ENCODE data around the gene KCNJ9.

The KCNJ9 gene

DNA sequence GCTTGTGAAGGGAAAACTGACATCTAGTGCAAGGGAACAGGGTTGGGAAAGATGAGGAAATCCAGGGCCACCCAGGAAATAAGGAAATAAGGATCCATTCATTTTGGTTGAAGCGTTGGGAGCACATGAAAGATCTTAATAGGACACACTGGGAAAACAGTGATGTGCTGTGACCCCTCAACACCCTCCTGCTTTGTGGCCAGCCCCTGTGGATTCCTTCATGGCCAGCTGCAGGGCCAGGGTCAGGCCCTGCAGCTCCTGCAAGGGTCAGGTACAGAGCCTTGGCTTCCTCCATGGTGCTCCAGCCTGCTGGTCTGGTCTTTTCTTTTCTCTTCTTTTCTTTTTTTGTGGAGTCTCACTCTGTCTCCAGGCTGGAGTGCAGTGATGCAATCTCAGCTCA is 30.7 kb upstream of the KCNJ9 start:
- no peaks in the 10 kb centered on the region for H3K9me3 ChIP-seq (ENCODE audit: insufficient read depth, low read length, severe bottlenecking)
- no peak overlapping the region for H3K27ac ChIP-seq (ENCODE audit: low read length)
- H3K9ac ChIP-seq (ENCODE audit: low read depth, low read length): no peak overlapping the region
- peaks cover 6% of the 10 kb centered on the region for H3K4me1 ChIP-seq (ENCODE audit: insufficient read depth, low read length)
- no peaks in the 10 kb centered on the region for H4K20me1 ChIP-seq (ENCODE audit: insufficient read depth, low read length)
- TF ChIP-seq, protein P1, sequence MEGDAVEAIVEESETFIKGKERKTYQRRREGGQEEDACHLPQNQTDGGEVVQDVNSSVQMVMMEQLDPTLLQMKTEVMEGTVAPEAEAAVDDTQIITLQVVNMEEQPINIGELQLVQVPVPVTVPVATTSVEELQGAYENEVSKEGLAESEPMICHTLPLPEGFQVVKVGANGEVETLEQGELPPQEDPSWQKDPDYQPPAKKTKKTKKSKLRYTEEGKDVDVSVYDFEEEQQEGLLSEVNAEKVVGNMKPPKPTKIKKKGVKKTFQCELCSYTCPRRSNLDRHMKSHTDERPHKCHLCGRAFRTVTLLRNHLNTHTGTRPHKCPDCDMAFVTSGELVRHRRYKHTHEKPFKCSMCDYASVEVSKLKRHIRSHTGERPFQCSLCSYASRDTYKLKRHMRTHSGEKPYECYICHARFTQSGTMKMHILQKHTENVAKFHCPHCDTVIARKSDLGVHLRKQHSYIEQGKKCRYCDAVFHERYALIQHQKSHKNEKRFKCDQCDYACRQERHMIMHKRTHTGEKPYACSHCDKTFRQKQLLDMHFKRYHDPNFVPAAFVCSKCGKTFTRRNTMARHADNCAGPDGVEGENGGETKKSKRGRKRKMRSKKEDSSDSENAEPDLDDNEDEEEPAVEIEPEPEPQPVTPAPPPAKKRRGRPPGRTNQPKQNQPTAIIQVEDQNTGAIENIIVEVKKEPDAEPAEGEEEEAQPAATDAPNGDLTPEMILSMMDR (IDR thresholded peaks at IDR 0.05; ENCODE audit: borderline replicate concordance, extremely low read depth, low read length, poor library complexity, severe bottlenecking): no peak
- no peak for TF ChIP-seq EZH2 (IDR thresholded peaks at IDR 0.05; ENCODE audit: borderline replicate concordance, low read depth, low read length, severe bottlenecking)
- H3K4me2 ChIP-seq (ENCODE audit: insufficient read depth, low read length): no peak overlapping the region
- H3K27me3 ChIP-seq (ENCODE audit: insufficient read depth, low read length, poor library complexity): peaks cover 14% of the 10 kb centered on the region
- ATAC-seq (ENCODE audit: insufficient read depth, low read depth) (no peak), DNase-seq (no peak)
- no peaks in the 10 kb centered on the region for H3K36me3 ChIP-seq (ENCODE audit: insufficient read depth, low read length)
- H3K79me2 ChIP-seq (ENCODE audit: insufficient read depth, low read length): no peaks in the 10 kb centered on the region
- H3K4me3 ChIP-seq (ENCODE audit: low read depth in 1 of 2, low read length in 2 of 2): no peak overlapping the region
- H2AFZ ChIP-seq (ENCODE audit: low read depth, low read length): no peak overlapping the region

DNA sequence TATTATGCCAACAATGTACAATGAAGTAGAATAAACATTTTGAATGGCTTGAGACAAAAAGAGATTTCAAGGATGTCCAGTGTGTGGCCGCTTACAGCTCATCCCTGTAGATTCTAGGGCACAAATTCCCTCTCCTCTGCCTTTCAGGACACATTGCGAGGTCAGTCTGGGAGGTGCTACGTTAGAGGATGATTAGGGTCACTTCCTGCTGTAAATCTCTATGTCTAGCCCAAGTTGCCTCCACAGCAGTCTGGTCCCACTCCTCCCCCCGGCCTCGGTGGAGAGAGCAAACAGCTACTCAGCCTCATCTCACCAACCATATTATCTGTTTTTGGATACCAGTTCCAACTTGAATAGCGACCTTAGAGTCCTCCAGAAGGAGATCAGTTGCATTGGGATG is 28.4 kb upstream of the KCNJ9 start:
- no peaks in the 10 kb centered on the region for H3K79me2 ChIP-seq (ENCODE audit: insufficient read depth, low read length)
- H3K27ac ChIP-seq (ENCODE audit: low read length): no peak overlapping the region
- H3K9ac ChIP-seq (ENCODE audit: low read depth, low read length): no peak overlapping the region
- H3K4me2 ChIP-seq (ENCODE audit: insufficient read depth, low read length): no peak overlapping the region
- H3K9me3 ChIP-seq (ENCODE audit: insufficient read depth, low read length, severe bottlenecking): no peaks in the 10 kb centered on the region
- peaks cover 14% of the 10 kb centered on the region for H3K27me3 ChIP-seq (ENCODE audit: insufficient read depth, low read length, poor library complexity)
- H3K4me1 ChIP-seq (ENCODE audit: insufficient read depth, low read length): no peaks in the 10 kb centered on the region
- DNase-seq (no peak), ATAC-seq (ENCODE audit: insufficient read depth, low read depth) (no peak)
- no peak overlapping the region for H3K4me3 ChIP-seq (ENCODE audit: low read depth in 1 of 2, low read length in 2 of 2)
- H3K36me3 ChIP-seq (ENCODE audit: insufficient read depth, low read length): no peaks in the 10 kb centered on the region
- no peaks in the 10 kb centered on the region for H4K20me1 ChIP-seq (ENCODE audit: insufficient read depth, low read length)
- no peak overlapping the region for H2AFZ ChIP-seq (ENCODE audit: low read depth, low read length)
- TF ChIP-seq EZH2 (IDR thresholded peaks at IDR 0.05; ENCODE audit: borderline replicate concordance, low read depth, low read length, severe bottlenecking): no peak
- TF ChIP-seq, protein P1 (IDR thresholded peaks at IDR 0.05; ENCODE audit: borderline replicate concordance, extremely low read depth, low read length, poor library complexity, severe bottlenecking): no peak

DNA sequence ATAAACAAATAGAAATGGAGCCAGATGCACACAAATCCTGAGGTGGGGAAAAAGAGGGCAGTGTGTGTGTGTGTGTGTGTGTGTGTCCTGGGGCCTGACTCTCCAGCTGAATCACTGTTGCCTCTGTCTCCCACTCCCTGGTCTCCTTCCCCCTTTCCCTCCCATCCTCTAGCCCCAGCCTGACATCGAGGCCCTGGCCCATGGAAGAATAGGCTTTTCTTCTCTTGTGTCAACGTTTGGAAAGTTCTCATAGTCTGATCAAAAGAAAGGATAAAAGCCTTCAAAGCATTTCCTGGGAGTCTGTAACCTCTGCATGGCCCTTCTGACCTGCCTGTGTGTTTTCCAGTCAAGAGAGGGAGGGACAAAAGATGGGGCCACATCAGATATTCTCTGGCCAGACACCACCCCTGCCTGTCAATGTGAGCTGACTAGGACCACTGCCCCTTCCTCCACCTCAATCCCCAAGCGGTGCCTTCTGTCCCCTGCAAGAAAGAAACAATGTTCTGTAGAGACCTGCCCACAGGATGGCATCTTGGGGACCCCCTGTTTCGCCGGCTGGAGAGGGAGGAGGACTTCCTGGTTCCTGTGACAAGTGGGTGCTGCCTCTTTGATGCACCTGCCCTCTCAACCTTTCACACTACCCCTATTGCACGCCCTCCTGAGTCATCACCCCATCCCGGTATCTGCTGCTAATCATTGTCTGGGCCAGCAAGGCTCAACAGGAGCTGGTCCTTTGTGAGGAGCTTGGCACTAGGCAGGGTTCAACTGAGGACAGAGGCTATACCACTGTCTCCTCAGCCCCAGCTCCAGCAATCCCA is 27.6 kb upstream of the KCNJ9 start:
- peaks cover 14% of the 10 kb centered on the region for H3K27me3 ChIP-seq (ENCODE audit: insufficient read depth, low read length, poor library complexity)
- no peak for ATAC-seq (ENCODE audit: insufficient read depth, low read depth)
- no peak for TF ChIP-seq EZH2 (IDR thresholded peaks at IDR 0.05; ENCODE audit: borderline replicate concordance, low read depth, low read length, severe bottlenecking)
- TF ChIP-seq, protein P1 (IDR thresholded peaks at IDR 0.05; ENCODE audit: borderline replicate concordance, extremely low read depth, low read length, poor library complexity, severe bottlenecking): no peak

More for the DNA sequence above, 27.6 kb upstream of the KCNJ9 start:
- Histone ChIP-seq H3K9ac (ENCODE audit: low read depth, low read length) (no peak overlapping the region), H4K20me1 (ENCODE audit: insufficient read depth, low read length) (no peaks in the 10 kb centered on the region), H3K4me2 (ENCODE audit: insufficient read depth, low read length) (no peak overlapping the region), H3K9me3 (ENCODE audit: insufficient read depth, low read length, severe bottlenecking) (no peaks in the 10 kb centered on the region), H3K4me1 (ENCODE audit: insufficient read depth, low read length) (no peaks in the 10 kb centered on the region), H3K79me2 (ENCODE audit: insufficient read depth, low read length) (no peaks in the 10 kb centered on the region), H3K4me3 (ENCODE audit: low read depth in 1 of 2, low read length in 2 of 2) (no peak overlapping the region), H2AFZ (ENCODE audit: low read depth, low read length) (no peak overlapping the region), H3K27ac (ENCODE audit: low read length) (no peak overlapping the region), H3K36me3 (ENCODE audit: insufficient read depth, low read length) (no peaks in the 10 kb centered on the region)
- no peak for DNase-seq

Measured in DND-41 (cell line).